ENCODE measurements around the gene CPAMD8.

CPAMD8 gene

GRCh38 chr19:16911046-16911445 lies 115.6 kb downstream of the CPAMD8 start:
- ChIA-PET POLR2A (no interaction called here), CTCF (interaction anchor here (1.2 to 1.5 kb wide), 2 partner anchors 12 to 131 kb away, joined by 3 to 6 read pairs; no protein-coding TSS in a partner anchor)
- no peak for TF ChIP-seq CTCF (IDR thresholded peaks at IDR 0.05; ENCODE audit: control extremely low read depth, extremely low read depth, low read depth, missing control alignments)
- no peak for DNase-seq (ENCODE audit: extremely low spot score)

GRCh38 chr19:16908759-16909158 lies 117.9 kb downstream of the CPAMD8 start:
- ChIA-PET POLR2A (no interaction called here), CTCF (no interaction called here)
- no peak for TF ChIP-seq CTCF (IDR thresholded peaks at IDR 0.05; ENCODE audit: control extremely low read depth, extremely low read depth, low read depth, missing control alignments)
- DNase-seq (ENCODE audit: extremely low spot score), result no peak

- TF ChIP-seq CTCF (IDR thresholded peaks at IDR 0.05; ENCODE audit: control extremely low read depth, extremely low read depth, low read depth, missing control alignments), result no peak
- POLR2A ChIA-PET, result no interaction called here
- CTCF ChIA-PET, result interaction anchor here (1.5 kb wide), 1 partner anchor 12 kb away, joined by 3 read pairs; no protein-coding TSS in a partner anchor
- no peak for DNase-seq (ENCODE audit: extremely low spot score)
Measured at GRCh38 chr19:16904599-16904998, 122.0 kb downstream of the CPAMD8 start.

GRCh38 chr19:16903347-16903746 lies 123.3 kb downstream of the CPAMD8 start:
- ChIA-PET POLR2A (no interaction called here), CTCF (interaction anchor here (1.5 kb wide), 1 partner anchor 14 kb away, joined by 3 read pairs; no protein-coding TSS in a partner anchor)
- TF ChIP-seq CTCF (IDR thresholded peaks at IDR 0.05; ENCODE audit: control extremely low read depth, extremely low read depth, low read depth, missing control alignments), result no peak
- no peak for DNase-seq (ENCODE audit: extremely low spot score)

- ChIA-PET CTCF (no interaction called here), POLR2A (interaction anchor here (0.6 kb wide), 1 partner anchor 287 kb away, joined by 3 read pairs; no protein-coding TSS in a partner anchor)
Measured at GRCh38 chr19:16902545-16902944, 124.1 kb downstream of the CPAMD8 start.

GRCh38 chr19:16901491-16902175 lies 125.0 kb downstream of the CPAMD8 start:
- ChIA-PET CTCF (interaction anchor here (1.4 kb wide), 1 partner anchor 187 kb away, joined by 4 read pairs; no protein-coding TSS in a partner anchor), POLR2A (no interaction called here)
- TF ChIP-seq CTCF (IDR thresholded peaks at IDR 0.05; ENCODE audit: control extremely low read depth, extremely low read depth, low read depth, missing control alignments), result no peak
- no peak for DNase-seq (ENCODE audit: extremely low spot score)

More at GRCh38 chr19:16902545-16902944, 124.1 kb downstream of the CPAMD8 start:
- no peak for DNase-seq (ENCODE audit: extremely low spot score)
- TF ChIP-seq CTCF (IDR thresholded peaks at IDR 0.05; ENCODE audit: control extremely low read depth, extremely low read depth, low read depth, missing control alignments), result no peak

All from GM10248 (cell line).